Cardiac muscle cell (in vitro differentiated cells and primary cell): ENCODE results near the gene HPCA. TPM values are rescaled to one million over a fixed set of nuclear protein-coding genes. Genes with fewer than 3 reads are reported as not detected.

Experiments
- DNase-seq, 2 donors: peaks; one replicate each; pipeline versions ENCODE4 v3.0.0 to v3.0.0-alpha.2; 2010 to 2017; ENCODE audit warnings: low read depth in 1 of 2, low spot score in 1 of 2
- H3K27ac ChIP-seq: fragments of 200-600 bp; sonication (generic); 2 replicates; pipeline ENCODE4 v1.5.1; 2016
- H3K27me3 ChIP-seq: fragments of 200-600 bp; sonication (generic); 2 replicates; pipeline ENCODE4 v1.6.0; 2016; ENCODE audit warnings: control low read depth
- H3K36me3 ChIP-seq: fragments of 200-600 bp; sonication (generic); 2 replicates; pipeline ENCODE4 v1.5.1; 2016; ENCODE audit warnings: control low read depth
- H3K4me1 ChIP-seq: fragments of 200-600 bp; sonication (generic); 2 replicates; pipeline ENCODE4 v1.8.1; 2017; ENCODE audit warnings: low read depth, mild to moderate bottlenecking, mixed run types
- H3K4me3 ChIP-seq: fragments of 200-600 bp; sonication (generic); 2 replicates; pipeline ENCODE4 v1.5.1; 2016; ENCODE audit warnings: mild to moderate bottlenecking
- H3K9me3 ChIP-seq: fragments of 200-600 bp; sonication (generic); 2 replicates; pipeline ENCODE4 v1.5.1; 2017; ENCODE audit warnings: low read depth, mild to moderate bottlenecking, control low read depth
- CTCF ChIP-seq: IDR thresholded peaks from 2 replicates; pipeline ENCODE4 v1.5.1; 2012; ENCODE audit warnings: low read depth, mild to moderate bottlenecking, low read length
- polyA plus RNA-seq: library from polyadenylated mRNA; unstranded; fragments of >200 nt; fragmentation: Nextera tagmentation; extraction: Ambion mirVana; gene quantifications from 2 replicates; pipeline ENCODE4 v1.2.1, GENCODE V29; 2016
- total RNA-seq: library from RNA; depleted of rRNA; stranded (reverse); fragments of >200 nt; gene quantifications from 2 replicates; pipeline ENCODE4 v1.2.3, GENCODE V29; 2016

Gene HPCA
- total and polyA plus RNA-seq, 2 experiments from 2014 or later = not detected

DNA sequence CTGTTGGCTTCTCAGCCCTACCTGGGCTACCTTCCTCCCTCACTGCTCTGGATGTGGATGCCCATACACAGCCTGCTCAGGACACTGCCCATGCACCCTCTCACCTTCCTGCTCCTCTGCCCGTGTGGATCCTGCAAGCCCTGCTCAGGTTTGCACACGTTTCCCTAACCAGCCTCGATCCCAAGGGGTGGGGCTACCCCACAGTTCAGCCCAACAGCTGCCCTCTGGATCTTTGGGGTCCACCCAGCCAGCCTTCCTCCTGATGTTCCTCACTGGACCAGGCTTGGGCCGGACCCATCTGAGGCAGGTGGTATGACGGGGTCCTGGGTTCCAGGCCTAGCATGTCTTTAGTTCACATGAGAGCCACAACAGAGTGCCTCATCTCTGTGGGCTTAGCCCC lies 10.2 kb downstream of the HPCA start:
- Histone ChIP-seq H3K9me3 (no peaks in the 10 kb centered on the region), H3K27ac (no peak overlapping the region), H3K27me3 (peaks cover 40% of the 10 kb centered on the region), H3K4me3 (no peak overlapping the region), H3K36me3 (no peaks in the 10 kb centered on the region), H3K4me1 (no peaks in the 10 kb centered on the region)
- TF ChIP-seq CTCF = no peak
- no peak for DNase-seq

DNA sequence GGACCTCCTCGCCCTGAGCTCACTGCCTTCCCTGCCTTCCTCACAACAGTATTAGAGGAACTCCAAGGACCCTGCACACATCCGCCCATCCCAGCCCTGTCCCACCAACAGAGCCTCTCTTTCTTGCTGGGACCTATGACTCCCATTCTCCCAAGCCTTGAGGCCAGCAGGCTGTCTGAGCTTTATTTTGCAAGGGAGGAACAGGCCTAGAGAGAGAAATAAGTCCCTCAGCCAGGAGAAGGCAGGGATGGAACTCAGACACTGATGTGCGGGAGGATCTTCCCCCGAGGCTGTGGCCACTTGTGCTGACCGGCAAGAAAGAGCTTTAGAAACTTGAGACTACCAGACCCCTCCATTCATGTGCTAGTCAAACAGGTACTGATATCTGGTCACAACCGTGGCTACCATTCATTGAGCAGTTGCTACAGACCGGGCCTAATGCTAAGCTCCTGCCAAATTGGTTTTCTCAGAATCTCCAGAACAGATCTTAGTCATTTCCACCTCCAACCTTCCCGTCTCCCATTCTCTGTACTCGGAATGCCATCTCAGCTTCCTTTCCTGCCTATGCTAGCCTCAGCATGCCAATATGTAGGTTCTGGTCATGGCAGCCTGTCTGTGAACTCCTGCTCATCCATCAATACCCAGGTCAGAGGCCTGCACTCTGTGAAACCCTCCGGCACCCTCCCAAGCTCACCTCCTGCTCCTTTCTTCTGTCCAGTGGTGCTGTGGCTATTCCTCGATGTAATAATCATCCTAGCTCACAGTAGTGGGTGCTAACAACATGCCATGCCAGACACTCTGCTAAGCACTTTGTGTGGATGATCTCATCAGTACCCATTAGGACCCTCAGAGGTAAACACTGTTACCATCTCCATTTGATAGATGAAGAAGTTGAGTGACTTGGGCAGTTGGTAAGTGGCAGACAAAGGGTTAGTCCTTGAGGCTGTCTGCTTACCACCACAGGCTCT lies 11.1 kb downstream of the HPCA start:
- no peaks in the 10 kb centered on the region for H3K9me3 ChIP-seq
- DNase-seq = no peak

GRCh38 chr1:32898056-32898455 lies 11.8 kb downstream of the HPCA start:
- peaks cover 38% of the 10 kb centered on the region for H3K27me3 ChIP-seq
- H3K4me1 ChIP-seq = no peaks in the 10 kb centered on the region
- no peak for DNase-seq
- TF ChIP-seq CTCF = no peak
- no peaks in the 10 kb centered on the region for H3K36me3 ChIP-seq
- no peak overlapping the region for H3K4me3 ChIP-seq
- no peaks in the 10 kb centered on the region for H3K9me3 ChIP-seq
- H3K27ac ChIP-seq = no peak overlapping the region

More for the DNA sequence above, 11.1 kb downstream of the HPCA start:
- Histone ChIP-seq H3K36me3 (no peaks in the 10 kb centered on the region), H3K27me3 (peaks cover 40% of the 10 kb centered on the region), H3K4me3 (no peak overlapping the region), H3K27ac (no peak overlapping the region), H3K4me1 (no peaks in the 10 kb centered on the region)
- no peak for TF ChIP-seq CTCF

DNA sequence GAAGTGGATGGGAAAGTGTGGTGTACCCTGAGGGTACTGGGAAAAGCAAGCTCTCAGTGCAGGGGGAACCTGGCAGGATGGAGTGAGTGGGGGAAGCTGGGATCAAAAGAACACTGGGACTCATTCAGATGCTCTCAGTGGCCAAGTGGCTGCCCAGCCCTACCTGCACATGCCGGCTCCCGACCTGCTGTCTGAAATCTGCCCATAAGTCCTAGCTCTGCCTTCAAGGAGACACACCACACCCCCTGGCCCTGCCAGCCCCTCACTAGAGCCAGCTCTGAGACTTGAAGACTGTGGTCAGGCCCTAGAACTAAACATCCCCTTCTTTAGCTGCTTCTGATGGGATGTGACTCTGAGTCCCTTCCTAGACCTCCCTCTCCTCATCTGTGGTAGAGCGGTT lies 12.7 kb downstream of the HPCA start:
- Histone ChIP-seq H3K36me3 (no peaks in the 10 kb centered on the region), H3K4me3 (no peak overlapping the region), H3K9me3 (no peaks in the 10 kb centered on the region), H3K27me3 (peaks cover 33% of the 10 kb centered on the region), H3K4me1 (no peaks in the 10 kb centered on the region), H3K27ac (no peak overlapping the region)
- no peak for TF ChIP-seq CTCF
- no peak for DNase-seq

DNA sequence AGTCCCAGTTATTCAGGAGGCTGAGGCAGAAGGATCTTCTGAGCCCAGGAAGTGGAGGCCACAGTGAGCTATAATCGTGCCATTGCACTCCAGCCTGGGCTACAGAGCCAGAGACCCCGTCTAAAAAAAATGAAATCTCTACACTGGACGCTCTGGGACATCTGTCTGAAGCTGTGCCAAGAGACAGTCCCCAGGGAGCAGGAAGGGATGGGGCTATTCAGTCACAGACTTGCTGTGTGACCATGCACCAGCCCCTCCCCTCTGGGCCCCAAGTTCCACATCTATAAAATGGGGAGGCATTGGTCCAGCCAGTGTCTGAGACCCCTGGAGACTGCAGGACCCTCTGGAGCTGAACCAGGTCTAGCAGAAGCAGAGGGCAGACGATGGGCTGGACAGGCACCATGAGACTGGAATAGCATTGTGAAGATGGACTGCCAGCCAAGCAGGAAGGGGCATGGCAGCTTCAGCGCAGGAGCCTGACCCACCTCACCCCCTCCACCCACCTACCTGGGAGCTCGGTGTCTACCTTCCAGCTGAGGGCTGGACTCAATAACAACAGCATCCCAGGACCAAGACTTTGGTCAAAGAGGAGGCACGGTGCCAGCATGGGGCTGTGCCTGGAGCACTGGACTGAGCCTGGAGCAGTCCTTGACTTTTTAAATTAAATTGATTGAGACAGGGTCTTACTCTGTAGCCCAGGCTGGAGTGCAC lies 13.4 kb downstream of the HPCA start:
- Histone ChIP-seq H3K27me3 (peaks cover 33% of the 10 kb centered on the region), H3K9me3 (no peaks in the 10 kb centered on the region), H3K4me3 (no peak overlapping the region), H3K4me1 (no peaks in the 10 kb centered on the region), H3K27ac (no peak overlapping the region), H3K36me3 (no peaks in the 10 kb centered on the region)
- no peak for TF ChIP-seq CTCF
- no peak for DNase-seq
